Loucy (cell line): ENCODE results near the gene SMIM34.
"Not testable (repeated sequence)": the region's sequence is repeated elsewhere in the genome, so short reads cannot be mapped to it uniquely, and the experiment has no call there.

Experiments
- H2AFZ ChIP-seq: fragments of 200-600 bp; sonication (generic); 2 replicates; pipeline ENCODE4 v1.6.0; 2016; ENCODE audit warnings: antibody characterized with exemption, mild to moderate bottlenecking, low read length, moderate library complexity
- H3F3A ChIP-seq: fragments of 200-600 bp; 2 replicates; pipeline ENCODE4 v1.6.0; 2016; ENCODE audit warnings: antibody characterized with exemption, low read depth, mild to moderate bottlenecking
- H3K27me3 ChIP-seq: fragments of 200-600 bp; sonication (generic); 2 replicates; pipeline ENCODE4 v1.6.1; 2014; ENCODE audit warnings: low read length, mild to moderate bottlenecking; ENCODE audit not compliant: insufficient read depth, poor library complexity, severe bottlenecking
- H3K36me3 ChIP-seq: fragments of 200-600 bp; sonication (generic); 2 replicates; pipeline ENCODE4 v1.6.1; 2016; ENCODE audit warnings: low read length; ENCODE audit not compliant: insufficient read depth
- H3K4me1 ChIP-seq: fragments of 200-600 bp; sonication (generic); 2 replicates; pipeline ENCODE4 v1.5.1; 2014; ENCODE audit warnings: low read length, mild to moderate bottlenecking; ENCODE audit not compliant: insufficient read depth, poor library complexity, severe bottlenecking
- H3K4me2 ChIP-seq: fragments of 200-600 bp; sonication (generic); 2 replicates; pipeline ENCODE4 v1.6.0; 2014; ENCODE audit warnings: antibody characterized with exemption, low read length, low read depth, mild to moderate bottlenecking; ENCODE audit not compliant: poor library complexity, severe bottlenecking
- H3K4me3 ChIP-seq: fragments of 200-600 bp; sonication (generic); 2 replicates; pipeline ENCODE4 v1.5.1; 2014; ENCODE audit warnings: low read length, mild to moderate bottlenecking, mixed read lengths; ENCODE audit not compliant: poor library complexity, severe bottlenecking
- H3K79me2 ChIP-seq: fragments of 200-600 bp; sonication (generic); 2 replicates; pipeline ENCODE4 v1.6.1; 2014; ENCODE audit warnings: low read length; ENCODE audit not compliant: insufficient read depth
- H3K9ac ChIP-seq: fragments of 200-600 bp; sonication (generic); 2 replicates; pipeline ENCODE4 v1.6.0; 2014; ENCODE audit warnings: mild to moderate bottlenecking, low read depth, low read length, moderate library complexity; ENCODE audit not compliant: poor library complexity, severe bottlenecking
- H3K9me2 ChIP-seq: fragments of 200-600 bp; sonication (generic); replicated peaks from 2 replicates; pipeline ENCODE4 v1.6.1; 2016; ENCODE audit warnings: low read depth, low read length, mixed read lengths
- H3K9me3 ChIP-seq: fragments of 200-600 bp; sonication (generic); 2 replicates; pipeline ENCODE4 v1.6.1; 2014; ENCODE audit warnings: mild to moderate bottlenecking, antibody characterized with exemption, low read length, low read depth; ENCODE audit not compliant: insufficient read depth
- H4K20me1 ChIP-seq: fragments of 200-600 bp; sonication (generic); 2 replicates; pipeline ENCODE4 v1.6.0; 2014; ENCODE audit warnings: antibody characterized with exemption, low read length, mild to moderate bottlenecking; ENCODE audit not compliant: insufficient read depth, poor library complexity, severe bottlenecking

The SMIM34 gene

DNA sequence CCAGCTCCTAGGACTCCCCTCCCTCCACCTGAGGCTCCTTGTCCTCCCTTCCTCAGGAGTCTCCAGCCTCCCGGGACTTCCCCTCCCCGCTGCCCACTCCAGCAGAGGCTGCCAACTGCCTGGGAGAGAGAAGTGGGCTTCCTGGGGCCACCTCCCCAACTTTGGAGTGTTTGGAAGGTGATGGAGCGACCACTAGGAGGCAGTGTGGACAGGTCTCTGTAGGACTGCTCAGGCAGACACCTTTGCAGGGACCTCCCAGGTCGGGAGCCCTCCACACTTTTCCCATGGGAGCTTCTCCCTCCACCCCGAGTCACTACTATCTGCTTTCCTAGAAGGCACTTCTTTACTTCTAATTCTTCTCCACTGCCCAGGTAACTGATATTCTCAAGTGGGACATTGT, 19.0 kb downstream of the SMIM34 start:
- H3K79me2 ChIP-seq, H3K4me2 ChIP-seq, H3F3A ChIP-seq, H3K9me2 ChIP-seq, H4K20me1 ChIP-seq, H3K4me3 ChIP-seq, H3K4me1 ChIP-seq, H3K9me3 ChIP-seq, H3K27me3 ChIP-seq, H3K9ac ChIP-seq, H3K36me3 ChIP-seq, H2AFZ ChIP-seq: not testable (repeated sequence)

DNA sequence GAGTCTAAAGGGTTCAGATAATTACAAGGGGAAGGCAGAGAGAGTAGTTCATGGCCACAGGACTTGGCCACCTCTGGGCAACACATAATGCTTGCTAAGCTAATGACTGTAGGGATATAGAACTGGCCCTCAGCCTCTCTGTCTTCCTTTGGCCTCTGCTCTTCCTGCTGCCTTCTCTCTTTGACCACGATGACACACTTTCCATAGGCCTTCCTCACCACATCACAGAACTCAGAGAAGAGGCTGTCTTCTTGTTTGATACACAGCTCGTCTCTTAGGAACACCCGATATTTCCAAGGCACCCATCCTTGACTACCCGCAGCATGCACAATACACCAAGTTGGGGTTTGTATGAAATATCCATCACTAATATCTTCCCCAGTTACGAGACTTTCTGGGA, 23.2 kb downstream of the SMIM34 start:
- H3F3A ChIP-seq, H4K20me1 ChIP-seq, H3K9me3 ChIP-seq, H2AFZ ChIP-seq, H3K27me3 ChIP-seq, H3K4me3 ChIP-seq, H3K36me3 ChIP-seq, H3K9ac ChIP-seq, H3K9me2 ChIP-seq, H3K4me2 ChIP-seq, H3K4me1 ChIP-seq, H3K79me2 ChIP-seq: not testable (repeated sequence)

DNA sequence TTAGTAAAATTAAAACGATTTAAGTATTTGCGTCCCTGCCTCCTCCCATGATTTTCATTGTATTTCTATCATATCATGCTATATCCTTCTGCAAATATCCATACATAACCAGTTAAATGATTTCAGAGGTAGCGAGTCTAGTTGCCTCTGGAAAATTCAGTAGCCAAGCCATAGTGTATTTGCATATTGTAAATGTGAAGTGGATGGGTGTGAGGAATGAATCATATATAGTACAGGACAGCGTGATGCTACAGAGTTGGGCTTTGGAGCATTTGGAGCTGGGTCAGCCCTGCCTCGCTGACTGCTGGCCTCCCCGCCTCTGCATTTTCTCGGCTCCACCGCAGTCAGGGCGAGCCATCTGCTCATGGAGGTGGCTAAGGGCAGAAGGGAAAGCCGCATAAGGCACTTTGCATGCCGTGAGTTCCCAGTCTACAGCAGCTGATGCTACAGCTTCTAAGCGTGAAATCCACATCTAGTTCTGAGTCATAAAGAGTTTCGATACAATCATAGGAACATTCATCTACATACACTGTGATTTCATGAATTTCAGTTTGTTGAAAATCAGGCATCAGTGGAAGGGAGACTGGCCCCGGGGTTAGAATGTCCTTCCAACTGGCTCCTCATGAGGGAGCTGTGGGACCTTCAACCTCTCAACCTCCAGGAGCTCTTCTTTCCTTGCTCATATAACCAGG, 39.9 kb downstream of the SMIM34 start:
- H3K9me2 ChIP-seq, H3K4me3 ChIP-seq, H4K20me1 ChIP-seq, H3K4me1 ChIP-seq, H3K79me2 ChIP-seq, H3K27me3 ChIP-seq, H2AFZ ChIP-seq, H3K36me3 ChIP-seq, H3F3A ChIP-seq, H3K9me3 ChIP-seq, H3K9ac ChIP-seq, H3K4me2 ChIP-seq: not testable (repeated sequence)

DNA sequence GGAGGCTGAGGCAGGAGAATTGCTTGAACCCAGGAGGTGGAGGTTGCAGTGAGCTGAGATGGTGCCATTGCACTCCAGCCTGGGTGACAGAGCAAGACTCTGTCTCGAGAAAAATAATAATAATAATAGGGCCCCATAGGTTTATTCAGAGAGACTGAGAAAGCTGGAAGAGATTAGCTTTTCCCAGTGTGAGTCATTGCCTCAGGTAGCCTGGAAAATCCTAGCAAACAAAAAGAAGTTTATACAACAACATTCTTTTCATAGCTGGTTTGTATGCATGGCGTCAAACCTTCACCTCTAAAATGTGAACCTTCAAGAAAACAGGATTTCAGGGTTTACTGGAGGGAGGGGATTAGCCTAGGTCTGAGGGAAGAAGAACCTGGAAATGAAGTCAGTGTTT, 40.6 kb downstream of the SMIM34 start:
- not testable (repeated sequence) for H3K4me3 ChIP-seq, H3K4me2 ChIP-seq, H3K36me3 ChIP-seq, H3K9me2 ChIP-seq, H3K9ac ChIP-seq, H3F3A ChIP-seq, H4K20me1 ChIP-seq, H2AFZ ChIP-seq, H3K27me3 ChIP-seq, H3K79me2 ChIP-seq, H3K4me1 ChIP-seq, H3K9me3 ChIP-seq

DNA sequence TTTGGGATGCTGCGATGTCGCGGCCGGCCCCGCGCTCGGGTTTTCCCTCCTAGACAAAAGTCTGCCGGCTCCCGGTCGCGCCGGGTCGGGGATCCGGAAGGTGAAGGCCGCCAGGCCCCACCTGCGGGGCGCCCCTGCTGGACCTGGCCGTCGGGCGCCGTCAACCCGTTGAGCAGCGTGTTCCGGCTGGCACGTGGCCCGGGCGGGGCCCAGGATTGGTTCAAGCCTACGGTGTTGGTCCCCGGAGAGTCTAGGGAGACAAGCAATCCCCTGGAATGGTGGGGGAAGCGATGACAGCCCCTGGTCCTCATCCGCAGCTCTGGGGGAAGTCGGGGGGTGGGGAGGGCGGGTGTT, 48.2 kb downstream of the SMIM34 start:
- H3K4me3 ChIP-seq, H3K9ac ChIP-seq, H3F3A ChIP-seq, H3K36me3 ChIP-seq, H3K4me1 ChIP-seq, H3K9me2 ChIP-seq, H3K9me3 ChIP-seq, H2AFZ ChIP-seq, H4K20me1 ChIP-seq, H3K27me3 ChIP-seq, H3K79me2 ChIP-seq, H3K4me2 ChIP-seq: not testable (repeated sequence)

DNA sequence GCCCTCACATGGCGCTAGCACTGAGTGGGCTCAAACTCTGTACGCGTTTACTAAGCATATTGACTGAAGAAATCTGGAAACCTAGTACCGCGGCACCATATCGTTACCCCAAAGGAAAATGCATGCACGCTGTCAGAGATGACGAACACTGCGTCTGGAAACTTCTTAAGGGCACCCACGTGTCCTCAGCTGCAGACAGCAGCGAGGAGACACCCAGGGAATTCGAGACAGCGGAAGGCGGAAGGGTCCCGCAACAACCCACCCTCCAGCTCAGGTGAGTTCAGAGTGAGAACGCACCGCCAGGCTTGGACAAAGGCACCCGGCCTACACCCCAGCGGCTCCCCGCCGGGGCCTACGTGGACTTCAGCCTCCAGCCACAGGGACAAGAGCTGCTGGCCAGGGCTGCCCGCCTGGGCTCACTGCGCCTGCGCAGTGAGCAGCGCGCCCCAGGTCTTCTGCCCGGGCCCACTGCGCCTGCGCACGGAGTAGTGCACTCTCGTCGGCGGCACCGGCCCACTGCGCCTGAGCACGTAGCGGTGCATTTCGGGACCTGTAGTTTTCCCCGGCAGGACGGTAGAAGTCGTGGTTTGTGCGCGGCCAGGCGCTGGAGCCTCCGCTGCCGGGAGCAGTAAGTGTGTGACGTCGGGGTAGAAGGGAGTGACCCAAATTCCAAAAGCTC, 48.7 kb downstream of the SMIM34 start, which contains the start of gene SMIM11:
TSS of gene SMIM11 (plus strand) at position 568 of the 679 bp plus-strand sequence. CDS start 3,998 bp downstream, outside the sequence.
- not testable (repeated sequence) for H3K4me2 ChIP-seq, H3K27me3 ChIP-seq, H3K9ac ChIP-seq, H3K4me1 ChIP-seq, H2AFZ ChIP-seq, H3K4me3 ChIP-seq, H3K36me3 ChIP-seq, H4K20me1 ChIP-seq, H3K9me3 ChIP-seq, H3K9me2 ChIP-seq, H3K79me2 ChIP-seq, H3F3A ChIP-seq

DNA sequence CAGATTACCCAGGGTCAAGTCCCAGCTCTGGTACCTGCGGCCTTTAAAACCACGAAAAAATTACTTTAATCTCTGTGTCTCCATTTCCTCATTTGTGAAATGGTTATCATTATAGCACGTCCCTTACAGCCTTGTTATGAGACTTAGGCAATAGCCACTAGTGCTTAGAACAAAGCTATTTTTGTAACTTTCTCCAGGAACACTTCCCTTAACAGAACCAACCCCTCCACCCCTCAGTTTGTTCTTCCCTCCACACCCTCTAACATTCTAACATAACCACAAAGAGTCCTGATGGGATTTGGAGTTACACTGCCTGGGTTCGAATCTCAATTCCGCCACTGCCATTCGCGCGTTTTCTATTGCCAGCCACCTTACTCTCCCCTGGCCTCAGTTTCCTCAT, 49.3 kb downstream of the SMIM34 start:
- H3K4me3 ChIP-seq, H3K9ac ChIP-seq, H3K79me2 ChIP-seq, H4K20me1 ChIP-seq, H3K4me1 ChIP-seq, H3K4me2 ChIP-seq, H3K9me3 ChIP-seq, H3F3A ChIP-seq, H3K27me3 ChIP-seq, H3K36me3 ChIP-seq, H2AFZ ChIP-seq, H3K9me2 ChIP-seq: not testable (repeated sequence)
